Parathyroid adenoma (tissue), 2 donors: ENCODE results near the gene ECT2L.

Experiments used
- H2AFZ ChIP-seq: fragments of 300-600 bp; sonication (generic); one replicate; pipeline ENCODE4 v1.7.0; 2017; ENCODE audit warnings: antibody characterized with exemption, mild to moderate bottlenecking
- H3K27ac ChIP-seq: fragments of 300-600 bp; sonication (generic); one replicate; pipeline ENCODE4 v1.7.0; 2017
- H3K27me3 ChIP-seq: fragments of 300-600 bp; sonication (generic); one replicate; pipeline ENCODE4 v1.7.0; 2017; ENCODE audit warnings: low read length; ENCODE audit not compliant: control insufficient read depth, insufficient read depth
- H3K36me3 ChIP-seq: fragments of 300-600 bp; sonication (generic); one replicate; pipeline ENCODE4 v1.7.0; 2017; ENCODE audit warnings: low read length; ENCODE audit not compliant: control insufficient read depth, insufficient read depth
- H3K4me1 ChIP-seq: fragments of 300-600 bp; sonication (generic); one replicate; pipeline ENCODE4 v1.7.0; 2017; ENCODE audit warnings: control low read depth
- H3K4me2 ChIP-seq: fragments of 300-600 bp; sonication (generic); one replicate; pipeline ENCODE4 v1.7.0; 2017; ENCODE audit warnings: low read length
- H3K4me3 ChIP-seq: fragments of 300-600 bp; sonication (generic); one replicate; pipeline ENCODE4 v1.7.0; 2017; ENCODE audit warnings: low read depth, low read length
- H3K79me2 ChIP-seq: fragments of 300-600 bp; sonication (generic); one replicate; pipeline ENCODE4 v1.7.0; 2017; ENCODE audit warnings: control low read depth
- H3K9ac ChIP-seq: fragments of 300-600 bp; sonication (generic); one replicate; pipeline ENCODE4 v1.7.0; 2017; ENCODE audit warnings: mild to moderate bottlenecking
- H3K9me3 ChIP-seq: fragments of 300-600 bp; sonication (generic); one replicate; pipeline ENCODE4 v1.7.0; 2017; ENCODE audit warnings: low read length; ENCODE audit not compliant: control insufficient read depth
- CTCF ChIP-seq: fragments of 300-600 bp; sonication (generic); IDR thresholded peaks from one replicate; pipeline ENCODE4 v1.7.0; 2017; ENCODE audit warnings: antibody characterized with exemption, mild to moderate bottlenecking
- donor health status: primary hyperparathyroidism.

The ECT2L gene

GRCh38 chr6:138818496-138819194 lies 22.8 kb downstream of the ECT2L start:
- Histone ChIP-seq H3K4me3 (no peak overlapping the region), H3K27ac (peak overlapping the region; percentile 34), H3K9me3 (no peaks in the 10 kb centered on the region), H3K9ac (no peak overlapping the region), H3K79me2 (no peaks in the 10 kb centered on the region), H3K27me3 (no peaks in the 10 kb centered on the region), H3K36me3 (no peaks in the 10 kb centered on the region), H2AFZ (peak overlapping the region; percentile 71), H3K4me2 (peak overlapping the region; percentile 9), H3K4me1 (peaks cover 16% of the 10 kb centered on the region)
- no peak for TF ChIP-seq CTCF

- TF ChIP-seq CTCF = no peak
- H3K4me1 ChIP-seq = peaks cover 16% of the 10 kb centered on the region
- H3K9me3 ChIP-seq = no peaks in the 10 kb centered on the region
- no peaks in the 10 kb centered on the region for H3K79me2 ChIP-seq
- no peak overlapping the region for H3K9ac ChIP-seq
- H3K36me3 ChIP-seq = no peaks in the 10 kb centered on the region
- no peak overlapping the region for H2AFZ ChIP-seq
- H3K27me3 ChIP-seq = no peaks in the 10 kb centered on the region
- no peak overlapping the region for H3K27ac ChIP-seq
- no peak overlapping the region for H3K4me3 ChIP-seq
- H3K4me2 ChIP-seq = no peak overlapping the region
Measured at GRCh38 chr6:138821519-138821918, 25.6 kb downstream of the ECT2L start.

- H3K27ac ChIP-seq = no peak overlapping the region
- no peaks in the 10 kb centered on the region for H3K4me1 ChIP-seq
- H2AFZ ChIP-seq = no peak overlapping the region
Measured at GRCh38 chr6:138824482-138825144, 28.7 kb downstream of the ECT2L start.

GRCh38 chr6:138830248-138830647 lies 34.4 kb downstream of the ECT2L start:
- no peaks in the 10 kb centered on the region for H3K27me3 ChIP-seq
- no peaks in the 10 kb centered on the region for H3K36me3 ChIP-seq
- no peaks in the 10 kb centered on the region for H3K79me2 ChIP-seq
- no peaks in the 10 kb centered on the region for H3K4me1 ChIP-seq
- H3K27ac ChIP-seq = no peak overlapping the region
- H3K9me3 ChIP-seq = no peaks in the 10 kb centered on the region
- no peak for TF ChIP-seq CTCF
- no peak overlapping the region for H2AFZ ChIP-seq
- no peak overlapping the region for H3K9ac ChIP-seq
- no peak overlapping the region for H3K4me2 ChIP-seq
- no peak overlapping the region for H3K4me3 ChIP-seq

More at GRCh38 chr6:138824482-138825144, 28.7 kb downstream of the ECT2L start:
- Histone ChIP-seq H3K79me2 (no peaks in the 10 kb centered on the region), H3K27me3 (no peaks in the 10 kb centered on the region), H3K9me3 (no peaks in the 10 kb centered on the region), H3K36me3 (no peaks in the 10 kb centered on the region), H3K4me2 (no peak overlapping the region), H3K9ac (no peak overlapping the region), H3K4me3 (no peak overlapping the region)
- no peak for TF ChIP-seq CTCF
